HG03097 (cell line): ENCODE results near the gene C11orf16.
"Not testable (repeated sequence)": the region's sequence is repeated elsewhere in the genome, so short reads cannot be mapped to it uniquely, and the experiment has no call there.

Experiments used
- ATAC-seq: cut with Tn5 transposase; IDR thresholded peaks from one replicate; pipeline ENCODE4 v1.9.1; 2021; ENCODE audit not compliant: unreplicated experiment, low FRiP score

C11orf16 gene

DNA sequence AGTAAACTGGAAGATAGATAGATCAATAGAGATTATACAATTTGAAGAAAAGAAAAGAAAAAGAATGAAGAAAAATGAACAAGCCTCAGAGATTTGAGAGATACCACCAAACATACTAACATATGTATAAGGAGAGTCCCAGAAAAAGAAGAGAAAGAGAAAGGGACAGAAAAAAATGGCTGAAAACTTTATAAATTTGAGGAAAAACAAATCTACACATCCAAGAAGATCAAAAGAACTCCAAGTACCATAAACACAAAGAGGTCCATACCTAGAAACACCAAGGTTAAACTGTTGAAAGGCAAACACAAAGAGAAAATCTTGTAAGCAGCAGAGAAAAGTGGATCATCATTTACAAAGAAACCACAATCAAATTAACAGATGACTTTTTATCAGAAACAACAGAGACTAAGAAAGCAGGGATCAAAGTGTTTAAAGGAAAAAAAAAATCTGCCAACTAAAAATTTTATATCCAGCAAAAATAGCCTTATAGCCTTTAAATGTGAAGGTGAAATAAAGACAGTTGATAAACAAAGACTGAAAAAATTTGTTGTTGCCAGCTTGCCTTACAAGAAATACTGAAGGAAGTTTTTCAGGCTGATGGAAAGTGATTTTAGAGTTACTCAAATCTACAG is 33.5 kb downstream of the C11orf16 start:
- no peak for ATAC-seq

DNA sequence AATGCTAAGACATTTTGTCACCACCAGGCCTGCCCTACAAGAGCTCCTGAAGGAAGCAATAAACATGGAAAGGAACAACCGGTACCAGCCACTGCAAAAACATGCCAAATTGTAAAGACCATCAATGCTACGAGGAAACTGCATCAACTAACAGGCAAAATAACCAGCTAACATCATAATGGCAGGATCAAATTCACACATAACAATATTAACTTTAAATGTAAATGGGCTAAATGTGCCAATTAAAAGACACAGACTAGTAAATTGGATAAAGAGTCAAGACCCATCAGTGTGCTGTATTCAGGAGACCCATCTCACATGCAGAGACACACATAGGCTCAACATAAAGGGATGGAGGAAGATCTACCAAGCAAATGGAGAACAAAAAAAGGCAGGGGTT is 41.6 kb downstream of the C11orf16 start:
- not testable (repeated sequence) for ATAC-seq

DNA sequence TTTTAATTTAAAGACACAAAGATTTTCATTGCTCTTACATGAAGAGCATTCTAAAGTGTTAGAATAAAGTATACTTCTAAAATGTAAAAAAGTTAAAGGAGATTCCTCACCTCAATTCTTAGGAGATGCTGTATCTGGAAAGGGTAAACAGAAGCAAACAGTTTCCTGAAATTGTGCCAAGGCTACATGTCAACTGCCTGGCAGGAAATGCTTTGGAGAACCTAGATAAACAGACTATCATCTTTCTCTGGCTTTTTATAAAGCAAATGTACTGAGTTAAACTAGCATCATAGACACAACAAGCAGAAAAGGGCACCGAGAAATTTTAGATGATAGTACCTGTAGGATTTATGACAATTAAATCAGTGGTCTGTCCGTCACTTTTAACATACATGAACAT is 46.4 kb downstream of the C11orf16 start:
- no peak for ATAC-seq

- ATAC-seq: not testable (repeated sequence)
These were observed 51.2 kb downstream of the C11orf16 start for GRCh38 chr11:8881585-8881984.

DNA sequence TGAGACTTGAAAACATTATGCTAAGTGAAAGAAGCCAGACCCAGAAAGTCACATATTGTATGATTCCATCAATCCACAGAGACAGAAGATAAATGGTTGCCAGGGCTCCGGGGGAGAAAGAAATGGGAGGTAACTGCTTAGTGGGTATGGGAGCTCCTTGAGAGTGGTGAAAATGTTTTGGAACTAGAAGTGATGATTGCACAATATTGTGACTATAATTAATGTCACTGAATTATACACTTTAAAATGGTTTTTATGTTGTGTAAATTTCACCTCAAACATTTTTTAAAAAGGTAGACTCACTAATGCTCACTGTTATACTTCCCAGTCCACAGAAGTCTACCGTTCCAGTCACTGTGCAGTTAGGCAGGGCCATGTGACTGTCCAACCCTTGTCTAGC is 54.0 kb downstream of the C11orf16 start:
- ATAC-seq: no peak

DNA sequence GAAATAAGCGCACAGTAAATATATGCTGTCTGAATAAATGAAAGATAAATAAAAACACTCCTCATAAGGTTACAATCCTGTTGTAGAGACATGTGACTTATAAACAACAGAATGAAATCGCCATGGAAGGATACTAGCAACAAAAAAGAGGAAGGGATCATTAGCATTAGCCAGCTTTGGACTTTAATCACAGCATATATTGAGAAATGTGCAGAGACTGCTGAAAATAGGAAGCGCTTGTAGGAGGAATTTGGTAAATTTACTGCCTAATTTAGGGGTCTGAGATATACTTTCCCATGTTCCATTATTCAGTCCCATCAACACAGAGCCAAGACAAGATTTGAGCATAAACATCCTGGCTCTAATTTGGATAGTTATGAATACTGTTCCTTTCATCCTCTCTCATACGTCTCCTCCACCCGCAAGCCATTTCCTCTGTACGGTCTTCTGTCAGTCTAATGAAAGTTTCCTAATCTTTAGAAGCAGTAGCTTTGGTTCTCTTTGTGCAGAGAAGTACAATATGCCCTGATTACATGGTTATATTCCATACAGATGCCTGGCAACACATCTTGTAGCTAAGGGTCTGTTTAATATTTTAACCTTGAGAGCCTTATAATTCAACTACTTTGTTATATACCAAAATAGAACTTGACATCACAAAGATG is 58.9 kb downstream of the C11orf16 start:
- ATAC-seq: no peak

- no peak for ATAC-seq
These were observed 60.8 kb downstream of the C11orf16 start for GRCh38 chr11:8871962-8872361.

DNA sequence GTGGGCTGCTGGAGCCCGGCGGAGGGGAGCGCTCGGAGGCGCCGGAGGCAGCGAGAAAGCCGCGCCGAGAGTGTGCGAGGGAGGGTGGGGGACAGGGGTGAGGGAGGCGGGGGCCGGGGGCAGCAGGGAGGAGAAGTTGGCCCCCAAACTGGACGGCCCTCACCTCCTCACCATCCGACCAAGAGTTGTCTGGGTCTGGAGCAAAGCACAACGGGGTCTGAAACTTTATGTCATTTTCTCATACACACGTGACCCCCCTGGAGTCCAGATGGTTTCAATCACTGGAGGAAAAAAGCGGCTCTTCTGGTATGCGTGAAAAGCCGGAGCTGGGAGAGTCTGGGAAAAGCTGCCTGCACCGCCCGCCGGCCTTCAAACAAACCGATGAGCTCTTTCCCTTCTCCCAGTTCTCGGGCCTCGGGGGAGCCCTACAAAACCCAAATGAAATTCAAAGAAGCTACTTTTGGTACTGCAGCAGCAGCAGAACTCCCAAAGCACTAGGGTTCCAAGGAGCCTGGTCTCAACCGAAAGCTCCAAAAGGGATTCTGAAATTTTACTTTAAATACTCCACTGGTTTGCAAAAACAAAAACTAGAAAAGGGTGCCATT is 61.5 kb downstream of the C11orf16 start:
- no peak for ATAC-seq

GRCh38 chr11:8870411-8871170 is 62.2 kb downstream of the C11orf16 start:
- no peak for ATAC-seq
